GM18505 (cell line): Measurements from ENCODE around the gene KRTAP4-9.
"Not testable (repeated sequence)": the region's sequence is repeated elsewhere in the genome, so short reads cannot be mapped to it uniquely, and the experiment has no call there.

ENCODE experiments used
- ATAC-seq: cut with Tn5 transposase; IDR thresholded peaks from one replicate; pipeline ENCODE4 v1.9.1; 2021; ENCODE audit not compliant: unreplicated experiment
- POLR2A ChIP-seq: IDR thresholded peaks from 4 replicates; pipeline ENCODE4 v1.6.1; 2011; ENCODE audit warnings: borderline replicate concordance; ENCODE audit not compliant: insufficient read depth, insufficient read length; ENCODE audit errors: extremely low read depth

Gene KRTAP4-9

GRCh38 chr17:41071606-41072360, 33.4 kb upstream of the KRTAP4-9 start:
- no peak for ATAC-seq

GRCh38 chr17:41073676-41074075, 31.5 kb upstream of the KRTAP4-9 start:
- no peak for ATAC-seq
- no peak for TF ChIP-seq POLR2A

More at GRCh38 chr17:41071606-41072360, 33.4 kb upstream of the KRTAP4-9 start:
- TF ChIP-seq POLR2A = no peak

DNA sequence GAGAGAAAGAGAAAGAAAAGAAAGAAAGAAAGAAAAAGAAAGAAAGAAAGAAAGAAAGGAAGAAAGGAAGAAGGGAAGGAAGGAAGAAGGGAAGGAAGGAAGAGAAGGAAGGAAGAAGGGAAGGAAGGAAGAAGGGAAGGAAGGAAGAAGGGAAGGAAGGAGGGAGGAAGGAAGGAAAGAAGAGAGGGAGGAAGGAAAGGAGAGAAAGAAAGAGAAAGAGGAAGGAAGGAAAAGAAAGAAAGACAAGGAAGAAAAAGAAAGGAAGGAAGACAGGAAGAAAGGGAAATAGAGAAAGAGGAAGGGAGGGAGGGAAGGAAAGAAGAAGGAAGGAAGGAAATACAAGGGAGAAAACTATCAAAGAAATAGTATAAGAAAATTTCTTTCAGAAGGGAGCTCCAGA, 28.4 kb upstream of the KRTAP4-9 start:
- TF ChIP-seq POLR2A = no peak
- no peak for ATAC-seq

DNA sequence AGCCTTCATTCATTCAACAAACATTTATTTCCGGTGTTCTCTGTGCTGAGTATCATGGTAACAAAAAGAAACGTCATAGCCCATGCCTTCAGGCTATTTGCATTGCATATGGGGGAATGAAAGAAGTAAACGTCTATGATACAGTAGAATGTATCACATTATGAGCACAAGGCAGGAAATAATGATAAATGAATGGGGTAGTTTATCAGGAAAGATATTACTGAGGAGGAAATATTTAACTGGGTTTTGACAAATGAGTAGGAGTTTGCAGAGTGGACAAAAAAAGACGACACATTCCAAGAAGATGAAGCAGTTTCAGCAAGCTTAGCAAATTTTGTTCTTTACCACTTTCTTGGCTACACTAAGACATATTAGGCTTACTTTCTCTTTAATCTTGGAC, 22.6 kb upstream of the KRTAP4-9 start:
- ATAC-seq = no peak

GRCh38 chr17:41083427-41083826, 21.8 kb upstream of the KRTAP4-9 start:
- ATAC-seq = not testable (repeated sequence)

More for the DNA sequence above, 22.6 kb upstream of the KRTAP4-9 start:
- TF ChIP-seq POLR2A = no peak

- ATAC-seq = not testable (repeated sequence)
These were observed 20.9 kb upstream of the KRTAP4-9 start, which contains the start of gene KRTAP4-7 for GRCh38 chr17:41084100-41084856. KRTAP4-7 (plus strand) TSS chr17:41084150; CDS start chr17:41084207, 57 bp downstream.

DNA sequence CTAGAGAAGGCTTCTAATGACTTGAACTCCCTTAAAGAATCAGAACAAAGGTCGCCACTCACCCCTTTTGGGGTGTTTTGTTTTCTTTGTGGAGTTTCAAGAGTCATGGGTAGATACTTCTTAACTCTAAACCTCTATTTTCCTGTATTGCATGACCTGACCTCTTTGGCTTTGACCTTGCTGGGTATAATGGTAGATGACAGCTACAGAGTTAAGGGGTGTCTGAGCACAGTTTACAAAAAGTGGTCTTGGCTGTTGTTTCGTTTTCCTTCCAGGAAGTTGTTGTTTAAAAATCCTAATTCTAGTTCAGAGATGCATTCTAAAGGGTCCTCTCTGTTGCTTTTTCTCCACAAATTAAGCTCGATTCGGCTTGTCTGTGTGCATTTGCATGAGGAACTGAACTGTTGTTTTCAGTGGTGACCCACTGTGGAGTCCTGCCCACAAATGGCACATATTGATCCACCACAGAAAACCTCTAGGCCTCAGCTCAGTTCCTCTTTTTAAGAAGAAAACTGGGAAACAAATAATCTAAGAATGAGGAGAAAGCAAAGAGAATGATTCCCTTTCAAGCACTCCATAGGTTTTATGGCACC, 16.3 kb upstream of the KRTAP4-9 start:
- ATAC-seq = not testable (repeated sequence)

DNA sequence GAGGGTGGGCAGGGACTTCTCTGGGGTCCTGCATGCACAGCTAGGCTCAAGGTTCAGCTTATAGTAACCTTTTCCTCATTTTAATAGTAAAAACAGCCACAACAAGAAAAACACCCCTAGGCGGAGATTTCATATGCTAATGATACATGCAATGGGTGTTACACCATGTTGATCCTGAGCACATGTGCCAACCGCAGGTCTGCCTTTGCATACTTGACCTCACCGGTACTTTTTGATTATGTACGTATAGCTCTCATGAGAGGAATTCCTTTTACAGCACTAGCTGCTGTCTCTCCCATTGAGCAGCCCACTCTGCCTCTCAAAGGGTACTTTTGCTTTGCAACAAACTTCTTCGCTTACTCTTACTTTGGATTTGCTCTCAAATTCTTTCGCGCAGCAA, 9.1 kb upstream of the KRTAP4-9 start:
- TF ChIP-seq POLR2A = no peak
- no peak for ATAC-seq

DNA sequence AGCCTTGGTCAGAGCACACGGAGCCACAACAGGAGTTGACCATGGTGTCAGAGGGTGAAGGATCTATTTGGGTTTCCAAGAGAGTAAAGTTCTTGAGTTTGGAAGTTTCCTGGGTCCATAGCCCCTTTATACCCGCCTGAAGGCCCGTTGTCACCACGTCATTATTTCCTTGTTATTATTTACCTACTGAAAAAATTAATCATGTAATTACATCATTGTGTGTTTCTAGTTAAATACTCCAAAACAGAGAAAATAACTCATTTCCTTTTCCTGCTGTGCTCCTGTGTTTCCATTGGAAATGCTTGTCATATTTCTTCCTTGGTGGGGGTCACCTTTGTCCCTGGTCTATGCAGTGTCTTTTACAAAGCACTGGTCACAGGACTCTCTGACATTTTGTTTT, 7.1 kb upstream of the KRTAP4-9 start, which contains the start of gene KRTAP4-8:
TSS of gene KRTAP4-8 (minus strand) at position 101 of the 400 bp plus-strand sequence. CDS start at position 43, 58 bp downstream.
- no peak for ATAC-seq

DNA sequence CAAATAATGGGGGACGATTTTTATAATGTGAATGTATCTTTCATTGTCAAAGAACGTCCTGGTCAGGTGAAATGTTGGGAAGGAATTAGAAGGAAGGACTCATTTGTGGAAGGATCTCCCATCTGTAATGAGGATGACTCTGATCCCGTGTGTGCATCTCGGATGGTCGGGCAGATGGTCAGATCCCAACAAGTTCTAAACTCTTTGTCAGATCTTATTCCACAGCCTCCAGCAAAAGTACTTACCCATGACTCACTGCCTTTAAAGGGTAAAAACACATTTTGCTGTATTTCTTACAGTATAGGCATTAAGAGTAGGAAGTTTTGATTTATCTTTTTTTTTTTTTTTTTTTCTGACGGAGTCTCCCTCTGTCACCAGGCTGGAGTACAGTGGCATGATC, 6.7 kb upstream of the KRTAP4-9 start:
- ATAC-seq = no peak
- TF ChIP-seq POLR2A = no peak

More for the DNA sequence above, 7.1 kb upstream of the KRTAP4-9 start, which contains the start of gene KRTAP4-8:
- no peak for TF ChIP-seq POLR2A

- not testable (repeated sequence) for ATAC-seq
These were observed 5.3 kb upstream of the KRTAP4-9 start for GRCh38 chr17:41099682-41100480.

- no peak for TF ChIP-seq POLR2A
- no peak for ATAC-seq
These were observed 3.5 kb upstream of the KRTAP4-9 start, which contains the start of gene KRTAP4-16 for GRCh38 chr17:41101586-41102259. KRTAP4-16 (minus strand) TSS chr17:41102209; CDS start chr17:41102209, 0 bp downstream.

DNA sequence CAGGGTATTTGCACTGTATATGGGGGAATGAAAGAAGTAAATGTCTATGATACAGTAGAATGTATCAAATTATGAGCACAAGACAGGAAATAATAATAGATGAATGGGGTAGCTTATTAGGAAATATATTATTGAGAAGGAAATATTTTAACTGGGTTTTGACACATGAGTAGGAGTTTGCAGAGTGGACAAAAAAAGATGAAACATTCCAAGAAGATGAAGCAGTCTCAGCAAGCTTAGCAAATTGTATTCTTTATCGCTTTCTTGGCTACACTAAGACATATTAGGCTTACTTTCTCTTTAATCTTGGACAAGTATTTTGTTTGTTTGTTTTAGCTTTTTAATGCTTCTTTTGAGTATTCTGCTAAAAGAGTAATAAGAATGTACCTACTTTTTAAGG, 1.3 kb upstream of the KRTAP4-9 start:
- no peak for TF ChIP-seq POLR2A
- no peak for ATAC-seq

- not testable (repeated sequence) for ATAC-seq
These were observed 677 bp upstream of the KRTAP4-9 start for GRCh38 chr17:41104386-41105038.
